ENCODE data around the gene CLASP2.

Gene CLASP2

GRCh38 chr3:33547101-33547500, 171.0 kb downstream of the CLASP2 start:
- no peak for DNase-seq (ENCODE audit: low read depth)
- no peak for TF ChIP-seq CTCF (conservative IDR thresholded peaks at IDR 0.05; ENCODE audit: control insufficient read depth, insufficient read depth, low read depth, low read length)
- H3K4me3 ChIP-seq (ENCODE audit: control insufficient read depth, low read depth, low read length): no peak overlapping the region

- DNase-seq (ENCODE audit: low read depth): peak; percentile 66
- TF ChIP-seq CTCF (conservative IDR thresholded peaks at IDR 0.05; ENCODE audit: control insufficient read depth, insufficient read depth, low read depth, low read length): no peak
- H3K4me3 ChIP-seq (ENCODE audit: control insufficient read depth, low read depth, low read length): no peak overlapping the region
These were observed 173.9 kb downstream of the CLASP2 start for GRCh38 chr3:33544126-33544525.

GRCh38 chr3:33543601-33544000, 174.5 kb downstream of the CLASP2 start:
- DNase-seq (ENCODE audit: low read depth): no peak

GRCh38 chr3:33541918-33542317, 176.1 kb downstream of the CLASP2 start:
- no peak overlapping the region for H3K4me3 ChIP-seq (ENCODE audit: control insufficient read depth, low read depth, low read length)
- DNase-seq (ENCODE audit: low read depth): no peak
- TF ChIP-seq CTCF (conservative IDR thresholded peaks at IDR 0.05; ENCODE audit: control insufficient read depth, insufficient read depth, low read depth, low read length): no peak

More at GRCh38 chr3:33543601-33544000, 174.5 kb downstream of the CLASP2 start:
- no peak overlapping the region for H3K4me3 ChIP-seq (ENCODE audit: control insufficient read depth, low read depth, low read length)
- TF ChIP-seq CTCF (conservative IDR thresholded peaks at IDR 0.05; ENCODE audit: control insufficient read depth, insufficient read depth, low read depth, low read length): no peak

- no peak for DNase-seq (ENCODE audit: low read depth)
- TF ChIP-seq CTCF (conservative IDR thresholded peaks at IDR 0.05; ENCODE audit: control insufficient read depth, insufficient read depth, low read depth, low read length): no peak
- H3K4me3 ChIP-seq (ENCODE audit: control insufficient read depth, low read depth, low read length): no peak overlapping the region
These were observed 179.2 kb downstream of the CLASP2 start for GRCh38 chr3:33538678-33539339.

GRCh38 chr3:33537133-33537532, 180.9 kb downstream of the CLASP2 start:
- no peak overlapping the region for H3K4me3 ChIP-seq (ENCODE audit: control insufficient read depth, low read depth, low read length)
- no peak for DNase-seq (ENCODE audit: low read depth)
- TF ChIP-seq CTCF (conservative IDR thresholded peaks at IDR 0.05; ENCODE audit: control insufficient read depth, insufficient read depth, low read depth, low read length): no peak

GRCh38 chr3:33526787-33527186, 191.3 kb downstream of the CLASP2 start:
- no peak for DNase-seq (ENCODE audit: low read depth)
- no peak for TF ChIP-seq CTCF (conservative IDR thresholded peaks at IDR 0.05; ENCODE audit: control insufficient read depth, insufficient read depth, low read depth, low read length)
- H3K4me3 ChIP-seq (ENCODE audit: control insufficient read depth, low read depth, low read length): no peak overlapping the region
